ENCODE results near the gene GRIA1.

GRIA1 gene

DNA sequence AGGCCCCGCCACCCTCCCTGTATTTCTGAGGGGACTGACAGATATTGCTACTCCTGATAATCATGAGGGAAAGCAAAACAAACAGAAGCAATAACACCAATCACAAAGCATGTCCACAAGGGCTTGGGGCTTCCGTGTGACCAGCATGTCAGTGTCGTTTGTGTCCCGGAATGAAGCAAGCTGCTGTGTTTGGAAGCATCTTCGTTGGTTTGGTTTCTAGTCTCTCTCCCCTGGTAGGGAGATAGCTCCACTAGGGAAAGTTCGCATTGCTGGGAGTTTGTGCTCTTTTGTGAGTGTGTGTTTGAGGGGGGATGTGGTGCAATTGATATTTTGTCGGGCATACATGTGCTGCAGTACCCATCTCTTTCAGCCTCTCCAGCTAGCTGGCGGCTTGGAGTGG is 1.4 kb downstream of the GRIA1 start:
- Histone ChIP-seq H3K27ac (ENCODE audit: low read length) (no peak overlapping the region), H3K9ac (ENCODE audit: low read length) (no peak overlapping the region), H3K79me2 (ENCODE audit: low read length) (no peaks in the 10 kb centered on the region), H4K20me1 (ENCODE audit: insufficient read depth, low read length) (no peaks in the 10 kb centered on the region), H3K4me3 (ENCODE audit: low read length) (no peak overlapping the region), H2AFZ (ENCODE audit: low read depth, low read length) (no peak overlapping the region), H3K9me3 (ENCODE audit: insufficient read depth, low read length) (no peaks in the 10 kb centered on the region), H3K4me1 (ENCODE audit: low read length) (no peaks in the 10 kb centered on the region), H3K36me3 (replicated peaks; ENCODE audit: low read depth, low read length) (no peaks in the 10 kb centered on the region), H3K27me3 (ENCODE audit: low read depth, low read length) (no peaks in the 10 kb centered on the region), H3K4me2 (ENCODE audit: low read length) (no peak overlapping the region)
- TF ChIP-seq, protein P1, sequence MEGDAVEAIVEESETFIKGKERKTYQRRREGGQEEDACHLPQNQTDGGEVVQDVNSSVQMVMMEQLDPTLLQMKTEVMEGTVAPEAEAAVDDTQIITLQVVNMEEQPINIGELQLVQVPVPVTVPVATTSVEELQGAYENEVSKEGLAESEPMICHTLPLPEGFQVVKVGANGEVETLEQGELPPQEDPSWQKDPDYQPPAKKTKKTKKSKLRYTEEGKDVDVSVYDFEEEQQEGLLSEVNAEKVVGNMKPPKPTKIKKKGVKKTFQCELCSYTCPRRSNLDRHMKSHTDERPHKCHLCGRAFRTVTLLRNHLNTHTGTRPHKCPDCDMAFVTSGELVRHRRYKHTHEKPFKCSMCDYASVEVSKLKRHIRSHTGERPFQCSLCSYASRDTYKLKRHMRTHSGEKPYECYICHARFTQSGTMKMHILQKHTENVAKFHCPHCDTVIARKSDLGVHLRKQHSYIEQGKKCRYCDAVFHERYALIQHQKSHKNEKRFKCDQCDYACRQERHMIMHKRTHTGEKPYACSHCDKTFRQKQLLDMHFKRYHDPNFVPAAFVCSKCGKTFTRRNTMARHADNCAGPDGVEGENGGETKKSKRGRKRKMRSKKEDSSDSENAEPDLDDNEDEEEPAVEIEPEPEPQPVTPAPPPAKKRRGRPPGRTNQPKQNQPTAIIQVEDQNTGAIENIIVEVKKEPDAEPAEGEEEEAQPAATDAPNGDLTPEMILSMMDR (IDR thresholded peaks at IDR 0.05; ENCODE audit: low read depth, low read length), result no peak
- TF ChIP-seq EZH2phosphoT487 (IDR thresholded peaks at IDR 0.05; ENCODE audit: low read depth), result no peak

DNA sequence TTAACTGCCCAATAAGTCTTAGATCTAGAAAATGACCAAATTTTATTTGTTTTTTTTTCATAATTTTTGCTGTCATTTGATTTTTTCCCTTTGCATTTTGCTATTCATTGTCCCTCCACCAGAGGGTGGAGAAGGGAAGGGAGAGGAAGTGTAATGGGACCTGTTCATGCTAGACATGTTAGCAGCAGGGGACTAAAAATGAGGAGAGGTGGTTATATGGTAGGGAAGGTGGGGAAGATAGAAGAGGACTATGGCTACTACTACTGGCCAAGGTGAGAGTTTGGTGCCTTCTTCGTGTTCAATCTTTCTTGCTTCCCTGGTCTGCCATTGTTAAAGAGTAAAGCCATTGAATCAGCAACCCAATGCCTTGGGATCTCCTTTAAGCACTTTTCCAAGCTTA is 6.4 kb downstream of the GRIA1 start:
- TF ChIP-seq EZH2phosphoT487 (IDR thresholded peaks at IDR 0.05; ENCODE audit: low read depth), result no peak
- TF ChIP-seq, protein P1 (IDR thresholded peaks at IDR 0.05; ENCODE audit: low read depth, low read length), result peak; percentile 40
- Histone ChIP-seq H3K4me3 (ENCODE audit: low read length) (no peak overlapping the region), H4K20me1 (ENCODE audit: insufficient read depth, low read length) (no peaks in the 10 kb centered on the region), H3K36me3 (replicated peaks; ENCODE audit: low read depth, low read length) (no peaks in the 10 kb centered on the region), H3K4me2 (ENCODE audit: low read length) (no peak overlapping the region), H3K9ac (ENCODE audit: low read length) (no peak overlapping the region), H2AFZ (ENCODE audit: low read depth, low read length) (no peak overlapping the region), H3K9me3 (ENCODE audit: insufficient read depth, low read length) (no peaks in the 10 kb centered on the region), H3K27me3 (ENCODE audit: low read depth, low read length) (no peaks in the 10 kb centered on the region), H3K4me1 (ENCODE audit: low read length) (no peaks in the 10 kb centered on the region), H3K27ac (ENCODE audit: low read length) (no peak overlapping the region), H3K79me2 (ENCODE audit: low read length) (no peaks in the 10 kb centered on the region)

DNA sequence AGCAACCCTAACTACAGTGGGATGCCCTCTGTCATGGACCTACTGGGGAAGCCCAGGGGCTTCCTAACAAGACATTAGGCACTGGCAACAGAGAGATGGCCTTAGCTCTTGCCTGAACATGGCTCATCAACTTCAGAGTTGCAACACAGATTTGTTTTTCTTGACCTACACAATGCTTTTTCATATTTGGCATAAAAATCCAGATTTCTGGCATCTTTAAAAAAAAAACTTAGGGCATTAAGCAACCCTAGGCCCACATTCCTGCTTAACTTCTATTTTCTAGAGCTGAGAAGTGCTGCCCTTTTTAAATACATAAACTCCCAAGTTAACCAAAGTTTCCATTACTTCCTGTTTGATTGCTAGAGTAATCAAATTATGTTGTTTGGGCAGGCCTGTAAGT is 8.0 kb downstream of the GRIA1 start:
- no peak overlapping the region for H3K4me2 ChIP-seq (ENCODE audit: low read length)

DNA sequence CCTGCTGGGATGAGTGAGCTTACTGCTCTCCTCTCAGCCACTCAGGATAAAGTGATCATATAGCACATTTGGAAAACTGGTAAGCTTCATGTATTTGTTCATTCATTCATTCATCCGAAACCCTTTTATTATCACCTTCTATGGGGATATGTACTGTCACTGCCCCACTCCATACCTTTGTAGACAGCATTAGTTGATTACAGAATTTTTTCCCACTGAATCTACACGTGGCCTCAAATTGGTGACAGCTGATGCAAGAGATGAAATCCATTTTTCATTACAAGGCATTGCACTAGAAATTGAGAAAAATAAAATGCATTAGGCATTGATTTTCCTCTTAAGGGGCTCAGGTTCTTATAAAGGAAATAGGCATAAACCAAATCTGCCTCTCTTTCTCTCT is 9.7 kb downstream of the GRIA1 start:
- Histone ChIP-seq H4K20me1 (ENCODE audit: insufficient read depth, low read length) (no peaks in the 10 kb centered on the region), H3K36me3 (replicated peaks; ENCODE audit: low read depth, low read length) (no peaks in the 10 kb centered on the region), H2AFZ (ENCODE audit: low read depth, low read length) (no peak overlapping the region), H3K27ac (ENCODE audit: low read length) (no peak overlapping the region), H3K4me1 (ENCODE audit: low read length) (no peaks in the 10 kb centered on the region), H3K9me3 (ENCODE audit: insufficient read depth, low read length) (no peaks in the 10 kb centered on the region), H3K9ac (ENCODE audit: low read length) (no peak overlapping the region), H3K27me3 (ENCODE audit: low read depth, low read length) (no peaks in the 10 kb centered on the region), H3K79me2 (ENCODE audit: low read length) (no peaks in the 10 kb centered on the region), H3K4me3 (ENCODE audit: low read length) (no peak overlapping the region), H3K4me2 (ENCODE audit: low read length) (no peak overlapping the region)
- TF ChIP-seq, protein P1 (IDR thresholded peaks at IDR 0.05; ENCODE audit: low read depth, low read length), result no peak
- TF ChIP-seq EZH2phosphoT487 (IDR thresholded peaks at IDR 0.05; ENCODE audit: low read depth), result no peak

More for the DNA sequence above, 8.0 kb downstream of the GRIA1 start:
- Histone ChIP-seq H3K9me3 (ENCODE audit: insufficient read depth, low read length) (no peaks in the 10 kb centered on the region), H3K4me3 (ENCODE audit: low read length) (no peak overlapping the region), H3K36me3 (replicated peaks; ENCODE audit: low read depth, low read length) (no peaks in the 10 kb centered on the region), H3K27me3 (ENCODE audit: low read depth, low read length) (no peaks in the 10 kb centered on the region), H3K4me1 (ENCODE audit: low read length) (no peaks in the 10 kb centered on the region), H3K27ac (ENCODE audit: low read length) (no peak overlapping the region), H2AFZ (ENCODE audit: low read depth, low read length) (no peak overlapping the region), H3K9ac (ENCODE audit: low read length) (no peak overlapping the region), H3K79me2 (ENCODE audit: low read length) (no peaks in the 10 kb centered on the region), H4K20me1 (ENCODE audit: insufficient read depth, low read length) (no peaks in the 10 kb centered on the region)
- TF ChIP-seq, protein P1 (IDR thresholded peaks at IDR 0.05; ENCODE audit: low read depth, low read length), result no peak
- TF ChIP-seq EZH2phosphoT487 (IDR thresholded peaks at IDR 0.05; ENCODE audit: low read depth), result no peak
